ENCODE data around the gene CLASRP. TPM values are rescaled to one million over a fixed set of nuclear protein-coding genes. Genes with fewer than 3 reads are reported as not detected.

CLASRP gene
- total RNA-seq, 1 experiment from 2014 or later, result 79.9 TPM

- Histone ChIP-seq H3K4me1 (ENCODE audit: control insufficient read depth in 1 of 2, insufficient read depth in 2 of 2, low read length in 2 of 2) (peaks cover 5 to 10% of the 10 kb centered on the region in 2 experiments; a peak in 2 of 4 replicates), H3K79me2 (ENCODE audit: insufficient read depth, low read length) (no peaks in the 10 kb centered on the region), H3K36me3 (ENCODE audit: control insufficient read depth in 1 of 2, insufficient read depth in 2 of 2, low read length in 2 of 2) (no peaks in the 10 kb centered on the region), H3K4me2 (ENCODE audit: low read length) (no peak overlapping the region), H3K27me3 (ENCODE audit: insufficient read depth, low read length) (no peaks in the 10 kb centered on the region), H4K20me1 (ENCODE audit: insufficient read depth) (no peaks in the 10 kb centered on the region), H2AFZ (ENCODE audit: low read depth, low read length, poor library complexity, severe bottlenecking) (no peak overlapping the region), H3K9ac (ENCODE audit: low read length) (no peak overlapping the region), H3K9me3 (ENCODE audit: control insufficient read depth in 1 of 2, insufficient read depth in 1 of 2, low read depth in 1 of 2, low read length in 2 of 2) (no peaks in the 10 kb centered on the region), H3K9me2 (ENCODE audit: insufficient read depth) (no peaks in the 10 kb centered on the region), H3K27ac (ENCODE audit: low read depth, low read length) (no peak overlapping the region), H3K4me3 (replicated peaks in 1 of 2; ENCODE audit: low read depth in 1 of 2, low read length in 2 of 2) (no peak overlapping the region)
- POLR2A ChIA-PET, result no interaction called here
- RAD21 ChIA-PET (ENCODE audit: low non-redundant PET in 1 of 2, low total read pairs in 2 of 2, uncharacterized antibody in 2 of 2, unreplicated experiment in 2 of 2), result no interaction called here
- ATAC-seq (no peak), DNase-seq (ENCODE audit: low read depth, low spot score) (no peak)
- BruUV-seq (replicated peaks), result no TSS peak
- intact Hi-C loops (cut with micrococcal nuclease), result loop anchor here (5.0 kb wide), 1 partner anchor 228 kb away; the partner anchor contains the start of gene EXOC3L2
- no peak for TF ChIP-seq REST (IDR thresholded peaks at IDR 0.05; ENCODE audit: low read depth)
- no peak for TF ChIP-seq POLR2A (IDR thresholded peaks at IDR 0.05; ENCODE audit: borderline replicate concordance, extremely low read depth, insufficient read depth, insufficient read length)
- no peak for TF ChIP-seq TCF7L2 (IDR thresholded peaks at IDR 0.05; ENCODE audit: borderline replicate concordance, extremely low read depth, insufficient read depth, insufficient read length)
- no peak for TF ChIP-seq ZBTB33 (IDR thresholded peaks at IDR 0.05; ENCODE audit: extremely low read depth, insufficient replicate concordance, low read length)
- TF ChIP-seq SIN3A (IDR thresholded peaks at IDR 0.05; ENCODE audit: low read depth), result no peak
- no peak for TF ChIP-seq ATF3 (IDR thresholded peaks at IDR 0.05)
- no peak for TF ChIP-seq CTCF (IDR thresholded peaks at IDR 0.05 in 2 of 3, conservative IDR thresholded peaks at IDR 0.05 in 1 of 3; ENCODE audit: borderline replicate concordance in 1 of 3, insufficient read depth in 1 of 3, low read depth in 2 of 3, low read length in 2 of 3)
- no peak for TF ChIP-seq CEBPB (IDR thresholded peaks at IDR 0.05; ENCODE audit: low read depth)
- no peak for TF ChIP-seq ZFX (IDR thresholded peaks at IDR 0.05)
- no peak for TF ChIP-seq SRF (IDR thresholded peaks at IDR 0.05; ENCODE audit: low read depth)
- no peak for TF ChIP-seq YY1 (IDR thresholded peaks at IDR 0.05; ENCODE audit: extremely low read depth, insufficient replicate concordance, low read depth, low read length)
- no peak for TF ChIP-seq ZNF274 (IDR thresholded peaks at IDR 0.05; ENCODE audit: low read depth, low read length)
- no peak for TF ChIP-seq MAX (IDR thresholded peaks at IDR 0.05)
- no peak for TF ChIP-seq SP1 (IDR thresholded peaks at IDR 0.05; ENCODE audit: low read depth)
- no peak for TF ChIP-seq RAD21 (IDR thresholded peaks at IDR 0.05; ENCODE audit: low read depth)
- TF ChIP-seq FOSL1 (IDR thresholded peaks at IDR 0.05; ENCODE audit: low read depth), result no peak
- CTCF ChIA-PET, result no interaction called here
Measured at GRCh38 chr19:45019187-45019586, 19.7 kb upstream of the CLASRP start.

Data from HCT116 (cell line).